Mesendoderm (in vitro differentiated cells): ENCODE results near the gene NPDC1.

Experiments used
- DNase-seq: peaks from one replicate; pipeline ENCODE4 v3.0.0; 2013
- H2AK5ac ChIP-seq: 2 replicates; pipeline ENCODE4 v1.6.1; 2013; ENCODE audit warnings: low read length, inconsistent platforms
- H2BK120ac ChIP-seq: 2 replicates; pipeline ENCODE4 v1.6.1; 2013; ENCODE audit warnings: low read depth, mild to moderate bottlenecking, low read length, moderate library complexity, mixed read lengths
- H2BK15ac ChIP-seq: replicated peaks from 2 replicates; pipeline ENCODE4 v1.6.1; 2013; ENCODE audit warnings: low read depth, mild to moderate bottlenecking, moderate library complexity
- H2BK5ac ChIP-seq: 2 replicates; pipeline ENCODE4 v1.6.1; 2013; ENCODE audit warnings: low read length, inconsistent platforms
- H3K18ac ChIP-seq: 2 replicates; pipeline ENCODE4 v1.6.1; 2013; ENCODE audit warnings: mild to moderate bottlenecking, low read length, mixed read lengths
- H3K23ac ChIP-seq: one replicate; pipeline ENCODE4 v1.6.1; 2013; ENCODE audit warnings: low read length
- H3K27ac ChIP-seq: 2 replicates; pipeline ENCODE4 v1.5.1; 2013; ENCODE audit warnings: low read depth, mild to moderate bottlenecking, inconsistent platforms, low read length, moderate library complexity
- H3K27me3 ChIP-seq: 2 replicates; pipeline ENCODE4 v1.6.1; 2013; ENCODE audit warnings: low read length, control low read depth, mild to moderate bottlenecking, inconsistent platforms; ENCODE audit not compliant: insufficient read depth, poor library complexity
- H3K36me3 ChIP-seq: 2 replicates; pipeline ENCODE4 v1.6.1; 2013; ENCODE audit warnings: low read length, inconsistent platforms; ENCODE audit not compliant: control insufficient read depth, insufficient read depth
- H3K4ac ChIP-seq: one replicate; pipeline ENCODE4 v1.6.1; 2013; ENCODE audit warnings: low read depth, mild to moderate bottlenecking, low read length, moderate library complexity
- H3K4me1 ChIP-seq: 2 replicates; pipeline ENCODE4 v1.6.1; 2013; ENCODE audit warnings: low read depth, low read length, inconsistent platforms; ENCODE audit not compliant: control insufficient read depth
- H3K4me2 ChIP-seq: 2 replicates; pipeline ENCODE4 v1.6.1; 2013; ENCODE audit warnings: low read length
- H3K4me3 ChIP-seq: 2 replicates; pipeline ENCODE4 v1.5.1; 2013; ENCODE audit warnings: mild to moderate bottlenecking, low read length
- H3K56ac ChIP-seq: one replicate; pipeline ENCODE4 v1.6.1; 2013; ENCODE audit warnings: low read length
- H3K79me1 ChIP-seq: 2 replicates; pipeline ENCODE4 v1.6.1; 2013; ENCODE audit warnings: low read length, inconsistent platforms
- H3K79me2 ChIP-seq: 2 replicates; pipeline ENCODE4 v1.6.1; 2013; ENCODE audit warnings: mild to moderate bottlenecking, low read length; ENCODE audit not compliant: control insufficient read depth, insufficient read depth
- H3K9ac ChIP-seq: 2 replicates; pipeline ENCODE4 v1.6.1; 2013; ENCODE audit warnings: low read length, inconsistent platforms
- H4K5ac ChIP-seq: one replicate; pipeline ENCODE4 v1.6.1; 2013; ENCODE audit warnings: low read length
- H4K8ac ChIP-seq: one replicate; pipeline ENCODE4 v1.6.1; 2013; ENCODE audit warnings: low read depth, mild to moderate bottlenecking, control low read depth, low read length, moderate library complexity
- WGBS: extraction: QIAGEN DNeasy Blood & Tissue Kit; methylation state at CpG from one replicate; pipeline ENCODE4 v1.1.7; 2013; ENCODE audit warnings: low lambda C conversion rate, missing lambda C conversion rate; ENCODE audit not compliant: insufficient coverage; ENCODE audit errors: extremely low coverage; 5-methylcytosine and 5-hydroxymethylcytosine counted together

Gene NPDC1

DNA sequence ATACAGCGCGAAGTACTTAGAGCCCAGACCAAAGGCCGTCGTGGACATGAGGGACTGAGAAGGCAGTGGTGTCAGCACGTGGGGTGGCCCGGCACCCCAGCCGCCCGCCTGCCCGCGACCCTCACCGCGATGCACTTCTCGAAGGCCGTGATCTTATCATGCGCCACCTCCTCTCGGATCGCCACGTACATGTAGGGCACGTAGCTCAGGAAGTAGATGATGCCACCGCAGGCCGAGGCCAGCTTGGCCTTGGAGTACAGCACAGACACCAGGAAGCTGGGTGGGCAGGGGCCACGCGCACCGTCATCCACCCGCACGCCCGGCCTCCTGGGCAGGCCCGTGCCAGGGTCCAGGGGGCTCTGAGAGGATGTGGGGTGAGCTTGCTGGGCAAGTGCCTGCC, 28.9 kb downstream of the NPDC1 start:
- H3K79me2 ChIP-seq = no peaks in the 10 kb centered on the region
- no peak overlapping the region for H3K18ac ChIP-seq
- H3K56ac ChIP-seq = no peak overlapping the region
- no peaks in the 10 kb centered on the region for H3K79me1 ChIP-seq
- no peaks in the 10 kb centered on the region for H3K36me3 ChIP-seq
- H2BK120ac ChIP-seq = no peak overlapping the region
- no peak overlapping the region for H2AK5ac ChIP-seq
- no peak overlapping the region for H3K27ac ChIP-seq
- no peak overlapping the region for H3K4me2 ChIP-seq
- H3K23ac ChIP-seq = no peak overlapping the region
- no peak for DNase-seq
- H2BK5ac ChIP-seq = no peak overlapping the region
- no peak overlapping the region for H3K4me3 ChIP-seq
- no peaks in the 10 kb centered on the region for H3K4me1 ChIP-seq
- no peak overlapping the region for H3K4ac ChIP-seq
- H3K27me3 ChIP-seq = no peaks in the 10 kb centered on the region
- no peak overlapping the region for H2BK15ac ChIP-seq
- no peak overlapping the region for H3K9ac ChIP-seq
- H4K5ac ChIP-seq = no peak overlapping the region
- H4K8ac ChIP-seq = no peak overlapping the region
- WGBS = no CpG with 5 or more reads among the region's 28 CpGs

DNA sequence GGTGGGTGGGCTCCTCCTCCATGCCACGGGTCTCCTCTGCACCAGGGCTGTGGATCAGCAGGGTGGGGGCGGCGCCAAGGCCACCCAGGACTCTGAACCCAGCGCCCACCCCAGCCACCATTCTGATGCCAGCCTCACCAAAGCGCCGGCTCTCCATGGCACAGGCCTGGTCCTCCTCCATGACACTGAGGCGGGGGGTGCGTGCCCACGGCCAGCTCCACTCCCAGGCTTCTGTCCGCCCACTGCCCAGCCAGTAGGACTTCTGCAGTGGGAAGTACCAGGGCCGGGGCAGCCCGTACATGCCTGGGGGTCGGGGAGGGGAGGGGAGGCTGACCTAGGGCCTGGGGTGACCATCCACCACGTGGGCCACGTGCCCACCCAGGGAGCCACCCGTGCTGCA, 29.5 kb downstream of the NPDC1 start:
- Histone ChIP-seq H3K23ac (no peak overlapping the region), H3K36me3 (no peaks in the 10 kb centered on the region), H3K27ac (no peak overlapping the region), H3K4me1 (no peaks in the 10 kb centered on the region), H2AK5ac (no peak overlapping the region), H3K4ac (no peak overlapping the region), H2BK5ac (no peak overlapping the region), H3K9ac (no peak overlapping the region), H4K5ac (no peak overlapping the region), H2BK15ac (no peak overlapping the region), H4K8ac (no peak overlapping the region), H3K79me1 (no peaks in the 10 kb centered on the region), H3K4me3 (no peak overlapping the region), H3K27me3 (no peaks in the 10 kb centered on the region), H2BK120ac (no peak overlapping the region), H3K79me2 (no peaks in the 10 kb centered on the region), H3K4me2 (no peak overlapping the region), H3K18ac (no peak overlapping the region), H3K56ac (no peak overlapping the region)
- WGBS = no CpG with 5 or more reads among the region's 16 CpGs
- DNase-seq = no peak

DNA sequence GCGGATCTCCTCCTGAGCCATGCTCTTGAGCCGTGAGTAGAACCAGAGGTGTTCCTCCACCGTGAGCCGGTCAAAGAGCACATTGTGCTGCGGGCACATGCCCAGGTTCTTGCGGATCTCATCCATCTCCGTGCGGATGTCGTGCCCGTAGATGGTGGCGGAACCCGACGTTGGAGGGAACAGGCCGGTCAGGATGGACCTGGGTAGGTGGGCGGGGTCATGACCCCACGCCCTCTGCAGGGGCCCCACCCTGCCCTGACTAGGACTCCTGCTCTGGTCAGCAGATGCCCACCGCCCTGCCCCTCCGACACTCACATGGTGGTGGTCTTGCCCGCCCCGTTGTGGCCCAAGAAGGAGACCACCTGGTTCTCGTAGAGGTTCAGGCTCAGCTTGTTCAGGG, 30.0 kb downstream of the NPDC1 start:
- Histone ChIP-seq H3K4ac (no peak overlapping the region), H2BK5ac (no peak overlapping the region), H3K36me3 (no peaks in the 10 kb centered on the region), H3K56ac (no peak overlapping the region), H3K18ac (no peak overlapping the region), H3K27ac (no peak overlapping the region), H4K5ac (no peak overlapping the region), H3K27me3 (no peaks in the 10 kb centered on the region), H3K4me2 (no peak overlapping the region), H2BK15ac (no peak overlapping the region), H4K8ac (no peak overlapping the region), H3K23ac (no peak overlapping the region), H3K79me2 (no peaks in the 10 kb centered on the region), H3K4me1 (no peaks in the 10 kb centered on the region), H3K4me3 (no peak overlapping the region), H3K9ac (no peak overlapping the region), H3K79me1 (no peaks in the 10 kb centered on the region), H2BK120ac (no peak overlapping the region), H2AK5ac (no peak overlapping the region)
- DNase-seq = no peak
- WGBS = no CpG with 5 or more reads among the region's 21 CpGs

- no peak overlapping the region for H3K4me2 ChIP-seq
- no peak overlapping the region for H2BK15ac ChIP-seq
- no peak for DNase-seq
- no peaks in the 10 kb centered on the region for H3K36me3 ChIP-seq
- H3K27me3 ChIP-seq = no peaks in the 10 kb centered on the region
- WGBS = no CpG with 5 or more reads among the region's 25 CpGs
- no peak overlapping the region for H3K27ac ChIP-seq
- H3K79me2 ChIP-seq = no peaks in the 10 kb centered on the region
- no peak overlapping the region for H3K23ac ChIP-seq
- no peak overlapping the region for H4K5ac ChIP-seq
- H4K8ac ChIP-seq = no peak overlapping the region
- no peak overlapping the region for H3K56ac ChIP-seq
- no peak overlapping the region for H2AK5ac ChIP-seq
- no peak overlapping the region for H2BK5ac ChIP-seq
- H3K18ac ChIP-seq = no peak overlapping the region
- no peaks in the 10 kb centered on the region for H3K4me1 ChIP-seq
- H3K4me3 ChIP-seq = no peak overlapping the region
- H3K9ac ChIP-seq = no peak overlapping the region
- H3K79me1 ChIP-seq = no peaks in the 10 kb centered on the region
- H2BK120ac ChIP-seq = no peak overlapping the region
- no peak overlapping the region for H3K4ac ChIP-seq
Observed at GRCh38 chr9:137015540-137015930, 30.4 kb downstream of the NPDC1 start.

GRCh38 chr9:137014776-137015539, 31.0 kb downstream of the NPDC1 start:
- H3K18ac ChIP-seq = no peak overlapping the region
- no peaks in the 10 kb centered on the region for H3K4me1 ChIP-seq
- H3K27ac ChIP-seq = no peak overlapping the region
- H2AK5ac ChIP-seq = no peak overlapping the region
- H3K9ac ChIP-seq = no peak overlapping the region
- no peak overlapping the region for H3K23ac ChIP-seq
- H3K79me1 ChIP-seq = no peaks in the 10 kb centered on the region
- H2BK120ac ChIP-seq = no peak overlapping the region
- H3K56ac ChIP-seq = no peak overlapping the region
- no peak overlapping the region for H4K5ac ChIP-seq
- WGBS = no CpG with 5 or more reads among the region's 36 CpGs
- no peak overlapping the region for H2BK15ac ChIP-seq
- no peak overlapping the region for H3K4me3 ChIP-seq
- no peak overlapping the region for H3K4ac ChIP-seq
- no peaks in the 10 kb centered on the region for H3K36me3 ChIP-seq
- H4K8ac ChIP-seq = no peak overlapping the region
- DNase-seq = no peak
- H2BK5ac ChIP-seq = no peak overlapping the region
- H3K27me3 ChIP-seq = no peaks in the 10 kb centered on the region
- no peak overlapping the region for H3K4me2 ChIP-seq
- no peaks in the 10 kb centered on the region for H3K79me2 ChIP-seq

DNA sequence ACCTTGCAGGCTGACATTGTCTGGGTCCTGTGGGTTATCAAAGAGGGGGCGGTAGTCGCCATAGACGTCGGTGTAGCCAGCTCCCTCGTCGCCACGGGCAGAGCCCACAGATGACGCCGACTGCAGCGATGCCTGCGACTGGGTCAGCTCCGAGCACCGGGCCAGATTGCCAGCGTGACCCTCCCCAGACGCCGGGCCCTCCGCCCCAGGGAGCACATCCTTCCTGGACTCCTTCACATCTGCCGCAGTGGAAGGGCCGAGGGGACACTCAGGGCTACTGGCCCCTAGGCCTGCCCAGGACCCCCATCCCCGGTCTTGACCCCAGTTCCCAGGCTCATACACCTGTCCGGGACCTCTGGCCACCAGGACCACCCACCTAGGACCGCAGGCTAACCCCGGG, 31.8 kb downstream of the NPDC1 start:
- no peaks in the 10 kb centered on the region for H3K4me1 ChIP-seq
- H3K4ac ChIP-seq = no peak overlapping the region
- H3K27ac ChIP-seq = no peak overlapping the region
- H3K36me3 ChIP-seq = no peaks in the 10 kb centered on the region
- no peak overlapping the region for H3K18ac ChIP-seq
- H3K4me3 ChIP-seq = no peak overlapping the region
- H3K4me2 ChIP-seq = no peak overlapping the region
- H4K5ac ChIP-seq = no peak overlapping the region
- WGBS = no CpG with 5 or more reads among the region's 23 CpGs
- no peak overlapping the region for H4K8ac ChIP-seq
- H3K79me2 ChIP-seq = no peaks in the 10 kb centered on the region
- no peaks in the 10 kb centered on the region for H3K79me1 ChIP-seq
- no peak overlapping the region for H2BK120ac ChIP-seq
- H3K23ac ChIP-seq = no peak overlapping the region
- H2BK5ac ChIP-seq = no peak overlapping the region
- no peak overlapping the region for H3K9ac ChIP-seq
- H2AK5ac ChIP-seq = no peak overlapping the region
- no peaks in the 10 kb centered on the region for H3K27me3 ChIP-seq
- H2BK15ac ChIP-seq = no peak overlapping the region
- no peak for DNase-seq
- H3K56ac ChIP-seq = no peak overlapping the region
